DOHH2 (cell line): Measurements from ENCODE around the gene NRXN3.

ENCODE experiments used
- H3F3A ChIP-seq: fragments of 200-600 bp; sonication (generic), shearing (Covaris generic); 2 replicates; pipeline ENCODE4 v1.6.0; 2016; ENCODE audit warnings: antibody characterized with exemption, mild to moderate bottlenecking; ENCODE audit not compliant: control insufficient read depth, insufficient read depth
- H3K27ac ChIP-seq: fragments of 200-600 bp; sonication (generic); 2 replicates; pipeline ENCODE4 v1.5.1; 2014; ENCODE audit warnings: low read depth, mild to moderate bottlenecking, low read length, moderate library complexity
- H3K27me3 ChIP-seq: fragments of 200-600 bp; sonication (generic); 2 replicates; pipeline ENCODE4 v1.6.1; 2014; ENCODE audit warnings: mild to moderate bottlenecking, low read length, mixed read lengths; ENCODE audit not compliant: control insufficient read depth
- H3K36me3 ChIP-seq: fragments of 200-600 bp; sonication (generic); 2 replicates; pipeline ENCODE4 v1.6.1; 2014; ENCODE audit warnings: mild to moderate bottlenecking, low read length, moderate library complexity, mixed read lengths; ENCODE audit not compliant: control insufficient read depth
- H3K4me1 ChIP-seq: fragments of 200-600 bp; sonication (generic); 2 replicates; pipeline ENCODE4 v1.6.1; 2014; ENCODE audit warnings: mild to moderate bottlenecking, low read length, mixed read lengths; ENCODE audit not compliant: control insufficient read depth
- H3K4me2 ChIP-seq: fragments of 200-600 bp; sonication (generic); 2 replicates; pipeline ENCODE4 v1.6.0; 2014; ENCODE audit warnings: mild to moderate bottlenecking, low read length, moderate library complexity
- H3K4me3 ChIP-seq: fragments of 200-600 bp; sonication (generic); 2 replicates; pipeline ENCODE4 v1.5.1; 2014; ENCODE audit warnings: mild to moderate bottlenecking, low read length, mixed read lengths
- H3K79me2 ChIP-seq: fragments of 200-600 bp; sonication (generic); 2 replicates; pipeline ENCODE4 v1.6.1; 2014; ENCODE audit warnings: mild to moderate bottlenecking, low read length, mixed read lengths; ENCODE audit not compliant: control insufficient read depth
- H3K9me2 ChIP-seq: fragments of 200-600 bp; sonication (generic); replicated peaks from 2 replicates; pipeline ENCODE4 v1.6.1; 2014; ENCODE audit warnings: mild to moderate bottlenecking, low read length, mixed read lengths; ENCODE audit not compliant: control insufficient read depth
- H3K9me3 ChIP-seq: fragments of 200-600 bp; sonication (generic); 2 replicates; pipeline ENCODE4 v1.6.1; 2014; ENCODE audit warnings: antibody characterized with exemption, low read length, mixed read lengths; ENCODE audit not compliant: control insufficient read depth, insufficient read depth
- H4K20me1 ChIP-seq: fragments of 200-600 bp; sonication (generic); 2 replicates; pipeline ENCODE4 v1.6.0; 2014; ENCODE audit warnings: low read depth, mild to moderate bottlenecking, antibody characterized with exemption, low read length, moderate library complexity; ENCODE audit not compliant: control insufficient read depth, insufficient read depth
- EZH2phosphoT487 ChIP-seq: fragments of 200-600 bp; sonication (generic); IDR thresholded peaks from 2 replicates; pipeline ENCODE4 v1.6.1; 2017; ENCODE audit warnings: borderline replicate concordance, mild to moderate bottlenecking, antibody characterized with exemption, low read length, moderate library complexity, mixed read lengths
- TF ChIP-seq, protein P1 (sequence below): fragments of 200-600 bp; sonication (generic); IDR thresholded peaks from one replicate; pipeline ENCODE4 v1.5.1; 2014; ENCODE audit warnings: antibody characterized with exemption, mild to moderate bottlenecking, low read depth, low read length; ENCODE audit not compliant: poor library complexity, severe bottlenecking

Gene NRXN3

DNA sequence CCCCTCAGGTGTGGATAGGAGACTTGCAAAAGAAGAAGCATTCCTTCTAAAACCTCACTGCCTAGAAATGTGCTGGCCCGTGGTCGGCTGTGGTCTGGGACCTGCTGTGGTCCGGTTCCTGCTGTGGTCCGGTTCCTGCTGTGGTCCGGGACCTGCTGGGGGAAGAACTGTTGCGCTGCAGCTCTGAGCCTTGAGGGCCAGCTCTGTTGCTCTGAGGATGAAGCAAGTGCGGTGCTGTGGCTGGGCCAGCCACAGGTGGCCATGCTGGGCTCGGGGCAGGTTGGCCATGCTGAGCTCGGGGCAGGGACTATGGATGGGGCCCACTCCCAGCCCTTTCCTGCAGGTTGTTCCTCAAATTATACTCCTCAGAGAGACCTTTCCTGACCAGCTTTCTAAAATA lies 5.2 kb downstream of the NRXN3 start:
- Histone ChIP-seq H3K27ac (no peak overlapping the region), H3K27me3 (0 out of 2 replicates have a peak, but pooled peaks cover 2% of the 10 kb centered on the region), H3K4me1 (no peaks in the 10 kb centered on the region), H3K4me3 (no peak overlapping the region), H3K4me2 (no peak overlapping the region), H3F3A (no peaks in the 10 kb centered on the region), H3K9me3 (no peaks in the 10 kb centered on the region), H4K20me1 (no peaks in the 10 kb centered on the region), H3K36me3 (no peaks in the 10 kb centered on the region), H3K79me2 (no peaks in the 10 kb centered on the region), H3K9me2 (no peaks in the 10 kb centered on the region)
- TF ChIP-seq EZH2phosphoT487 = no peak
- TF ChIP-seq, protein P1, sequence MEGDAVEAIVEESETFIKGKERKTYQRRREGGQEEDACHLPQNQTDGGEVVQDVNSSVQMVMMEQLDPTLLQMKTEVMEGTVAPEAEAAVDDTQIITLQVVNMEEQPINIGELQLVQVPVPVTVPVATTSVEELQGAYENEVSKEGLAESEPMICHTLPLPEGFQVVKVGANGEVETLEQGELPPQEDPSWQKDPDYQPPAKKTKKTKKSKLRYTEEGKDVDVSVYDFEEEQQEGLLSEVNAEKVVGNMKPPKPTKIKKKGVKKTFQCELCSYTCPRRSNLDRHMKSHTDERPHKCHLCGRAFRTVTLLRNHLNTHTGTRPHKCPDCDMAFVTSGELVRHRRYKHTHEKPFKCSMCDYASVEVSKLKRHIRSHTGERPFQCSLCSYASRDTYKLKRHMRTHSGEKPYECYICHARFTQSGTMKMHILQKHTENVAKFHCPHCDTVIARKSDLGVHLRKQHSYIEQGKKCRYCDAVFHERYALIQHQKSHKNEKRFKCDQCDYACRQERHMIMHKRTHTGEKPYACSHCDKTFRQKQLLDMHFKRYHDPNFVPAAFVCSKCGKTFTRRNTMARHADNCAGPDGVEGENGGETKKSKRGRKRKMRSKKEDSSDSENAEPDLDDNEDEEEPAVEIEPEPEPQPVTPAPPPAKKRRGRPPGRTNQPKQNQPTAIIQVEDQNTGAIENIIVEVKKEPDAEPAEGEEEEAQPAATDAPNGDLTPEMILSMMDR = no peak

DNA sequence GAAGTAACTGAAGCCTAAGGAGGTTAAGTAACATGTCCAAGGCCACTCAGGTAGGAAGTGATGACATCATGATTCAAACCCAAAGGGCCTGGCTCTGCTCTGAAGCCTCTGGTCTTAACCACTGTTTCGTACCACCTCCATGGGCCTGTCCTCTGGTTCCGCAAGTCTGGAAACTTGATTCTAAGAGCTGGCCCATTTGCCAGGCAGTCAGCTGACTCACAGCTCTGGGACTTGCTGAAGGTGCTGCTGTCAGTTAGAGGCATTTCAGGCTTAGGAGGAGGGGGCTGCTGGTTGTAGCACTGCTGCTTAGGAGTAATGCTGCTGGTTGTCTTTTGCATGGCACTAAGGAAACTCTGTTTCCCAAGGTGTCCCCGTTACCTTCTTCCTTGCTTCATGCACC lies 7.9 kb downstream of the NRXN3 start:
- Histone ChIP-seq H3K27ac (no peak overlapping the region), H3K4me3 (no peak overlapping the region), H3K9me3 (no peaks in the 10 kb centered on the region), H3K36me3 (no peaks in the 10 kb centered on the region), H4K20me1 (no peaks in the 10 kb centered on the region), H3K4me1 (no peaks in the 10 kb centered on the region), H3K4me2 (no peak overlapping the region), H3K27me3 (no peaks in the 10 kb centered on the region), H3K79me2 (no peaks in the 10 kb centered on the region), H3K9me2 (no peaks in the 10 kb centered on the region), H3F3A (no peaks in the 10 kb centered on the region)
- TF ChIP-seq, protein P1 = no peak
- no peak for TF ChIP-seq EZH2phosphoT487

DNA sequence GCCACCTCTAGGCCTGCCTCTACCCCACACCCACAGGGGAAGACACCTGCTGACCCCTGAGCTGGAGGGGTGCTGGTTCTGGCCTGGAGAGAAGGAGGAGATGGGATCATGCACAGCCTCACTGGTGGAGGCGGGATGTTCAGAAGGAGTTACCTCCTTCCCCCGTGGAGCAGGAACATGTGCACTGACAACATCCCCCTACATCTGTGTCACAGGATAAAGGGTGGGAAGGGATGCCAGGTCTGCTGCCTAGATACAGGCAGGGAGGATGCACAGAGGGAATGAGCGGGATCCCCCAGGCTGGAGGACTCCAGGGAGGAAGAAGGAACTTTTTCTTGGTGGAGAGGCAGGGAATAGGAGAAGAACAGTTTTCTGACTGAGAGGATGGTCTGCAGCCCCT lies 8.8 kb downstream of the NRXN3 start:
- no peaks in the 10 kb centered on the region for H3K27me3 ChIP-seq
- TF ChIP-seq EZH2phosphoT487 = no peak
- TF ChIP-seq, protein P1 = no peak
- no peak overlapping the region for H3K27ac ChIP-seq
- H3K4me2 ChIP-seq = no peak overlapping the region
- no peaks in the 10 kb centered on the region for H3K9me3 ChIP-seq
- no peaks in the 10 kb centered on the region for H4K20me1 ChIP-seq
- no peaks in the 10 kb centered on the region for H3F3A ChIP-seq
- no peaks in the 10 kb centered on the region for H3K4me1 ChIP-seq
- no peak overlapping the region for H3K4me3 ChIP-seq
- no peaks in the 10 kb centered on the region for H3K36me3 ChIP-seq
- no peaks in the 10 kb centered on the region for H3K9me2 ChIP-seq
- no peaks in the 10 kb centered on the region for H3K79me2 ChIP-seq

DNA sequence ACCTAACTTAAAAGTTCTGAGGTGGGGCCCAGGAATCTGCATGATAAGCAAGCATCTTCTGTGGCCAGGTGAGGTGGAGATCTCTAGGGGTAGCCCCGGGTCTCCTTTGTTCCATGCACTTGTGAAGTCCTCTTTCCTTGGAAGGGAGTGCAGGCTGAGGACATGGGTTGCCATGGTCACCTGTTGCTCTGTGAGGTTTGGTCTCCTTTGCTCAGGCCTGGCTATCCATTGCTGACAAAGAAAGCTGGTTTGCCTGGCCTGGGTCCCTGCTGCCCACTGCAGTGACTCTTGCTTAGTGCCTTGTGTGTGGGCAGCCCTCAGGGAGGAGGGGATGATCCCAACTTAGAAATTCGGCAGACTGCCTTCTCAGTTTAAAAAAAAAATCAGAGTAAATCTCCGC lies 11.1 kb downstream of the NRXN3 start:
- Histone ChIP-seq H3F3A (no peaks in the 10 kb centered on the region), H4K20me1 (no peaks in the 10 kb centered on the region), H3K79me2 (no peaks in the 10 kb centered on the region), H3K9me2 (no peaks in the 10 kb centered on the region), H3K4me3 (no peak overlapping the region), H3K4me1 (no peaks in the 10 kb centered on the region), H3K27me3 (no peaks in the 10 kb centered on the region), H3K36me3 (no peaks in the 10 kb centered on the region), H3K27ac (no peak overlapping the region), H3K9me3 (no peaks in the 10 kb centered on the region), H3K4me2 (no peak overlapping the region)
- TF ChIP-seq EZH2phosphoT487 = no peak
- TF ChIP-seq, protein P1 = no peak
